DND-41 (cell line): ENCODE data around the gene DDX18.

Experiments used
- EZH2 ChIP-seq: IDR thresholded peaks from 3 replicates; pipeline ENCODE4 v1.6.1; 2012; ENCODE audit warnings: borderline replicate concordance, low read depth, mild to moderate bottlenecking, moderate library complexity, low read length, inconsistent platforms; ENCODE audit not compliant: severe bottlenecking
- TF ChIP-seq, protein P1 (sequence below): IDR thresholded peaks from 2 replicates; pipeline ENCODE4 v1.5.1; 2012; ENCODE audit warnings: borderline replicate concordance, low read length, moderate library complexity, mild to moderate bottlenecking; ENCODE audit not compliant: poor library complexity, severe bottlenecking; ENCODE audit errors: extremely low read depth

DNA sequence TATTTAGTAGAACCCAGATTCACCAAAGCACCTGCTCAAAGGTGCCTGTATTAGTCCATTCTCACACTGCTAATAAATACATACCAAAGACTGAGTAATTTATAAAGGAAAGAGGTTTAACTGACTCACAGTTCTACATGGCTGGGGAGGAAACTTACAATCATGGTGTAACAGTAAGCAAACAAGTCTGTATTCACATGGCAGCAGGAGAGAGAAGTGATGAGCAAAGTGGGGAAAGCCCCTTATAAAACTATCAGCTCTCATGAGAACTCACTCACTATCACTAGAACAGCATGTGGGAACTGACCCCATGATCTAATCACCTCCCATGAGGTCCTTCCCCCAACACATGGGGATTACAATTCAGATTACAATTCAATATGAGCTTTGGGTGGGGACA lies 28.0 kb upstream of the DDX18 start:
- TF ChIP-seq, protein P1, sequence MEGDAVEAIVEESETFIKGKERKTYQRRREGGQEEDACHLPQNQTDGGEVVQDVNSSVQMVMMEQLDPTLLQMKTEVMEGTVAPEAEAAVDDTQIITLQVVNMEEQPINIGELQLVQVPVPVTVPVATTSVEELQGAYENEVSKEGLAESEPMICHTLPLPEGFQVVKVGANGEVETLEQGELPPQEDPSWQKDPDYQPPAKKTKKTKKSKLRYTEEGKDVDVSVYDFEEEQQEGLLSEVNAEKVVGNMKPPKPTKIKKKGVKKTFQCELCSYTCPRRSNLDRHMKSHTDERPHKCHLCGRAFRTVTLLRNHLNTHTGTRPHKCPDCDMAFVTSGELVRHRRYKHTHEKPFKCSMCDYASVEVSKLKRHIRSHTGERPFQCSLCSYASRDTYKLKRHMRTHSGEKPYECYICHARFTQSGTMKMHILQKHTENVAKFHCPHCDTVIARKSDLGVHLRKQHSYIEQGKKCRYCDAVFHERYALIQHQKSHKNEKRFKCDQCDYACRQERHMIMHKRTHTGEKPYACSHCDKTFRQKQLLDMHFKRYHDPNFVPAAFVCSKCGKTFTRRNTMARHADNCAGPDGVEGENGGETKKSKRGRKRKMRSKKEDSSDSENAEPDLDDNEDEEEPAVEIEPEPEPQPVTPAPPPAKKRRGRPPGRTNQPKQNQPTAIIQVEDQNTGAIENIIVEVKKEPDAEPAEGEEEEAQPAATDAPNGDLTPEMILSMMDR: no peak
- no peak for TF ChIP-seq EZH2
